A673 (cell line): ENCODE data around the gene EXD2. TPM values are rescaled to one million over a fixed set of nuclear protein-coding genes. Genes with fewer than 3 reads are reported as not detected.
"Not testable (repeated sequence)": the region's sequence is repeated elsewhere in the genome, so short reads cannot be mapped to it uniquely, and the experiment has no call there.

Experiments
- BruUV-seq: library from RNA; stranded (reverse); fragments of 400-500 nt; replicated peaks from 2 replicates; lab custom pipeline; 2021; lab: Mats Ljungman, UMichigan
- CTCF ChIA-PET: fragments of 300-600 bp; sonication (Branson Sonifier 250); formaldehyde crosslinking; loops from one replicate; lab custom pipeline; 2022; ENCODE audit warnings: antibody characterized with exemption; lab: Charles Lee
- POLR2A ChIA-PET: fragments of 300-600 bp; sonication (Branson Sonifier 250); formaldehyde crosslinking; loops from one replicate; lab custom pipeline; 2022; ENCODE audit warnings: antibody characterized with exemption; ENCODE audit not compliant: low non-redundant PET; lab: Charles Lee
- DNase-seq: peaks from one replicate; pipeline ENCODE4 v3.0.0-alpha.2; 2015; ENCODE audit warnings: low spot score
- H3K27ac ChIP-seq: fragments of 200-600 bp; sonication (generic); 2 replicates; pipeline ENCODE4 v1.5.1; 2016; ENCODE audit warnings: mixed run types, low read depth, mild to moderate bottlenecking, mixed read lengths, antibody characterized with exemption, low read length; ENCODE audit not compliant: poor library complexity, severe bottlenecking
- H3K27me3 ChIP-seq: fragments of 200-600 bp; sonication (generic); replicated peaks from 2 replicates; pipeline ENCODE4 v1.6.1; 2017; ENCODE audit warnings: mixed run types, low read depth, mild to moderate bottlenecking, mixed read lengths, antibody characterized with exemption, low read length; ENCODE audit not compliant: insufficient read depth, poor library complexity
- H3K36me3 ChIP-seq: fragments of 200-600 bp; sonication (generic); 2 replicates; pipeline ENCODE4 v1.6.1; 2016; ENCODE audit warnings: mixed run types, mild to moderate bottlenecking, mixed read lengths, antibody characterized with exemption, low read length; ENCODE audit not compliant: insufficient read depth, poor library complexity, severe bottlenecking
- H3K4me1 ChIP-seq: fragments of 200-600 bp; sonication (generic); 2 replicates; pipeline ENCODE4 v1.6.1; 2017; ENCODE audit warnings: mixed run types, mild to moderate bottlenecking, mixed read lengths, antibody characterized with exemption, low read length; ENCODE audit not compliant: insufficient read depth, poor library complexity, severe bottlenecking
- H3K4me3 ChIP-seq: fragments of 200-600 bp; sonication (generic); 2 replicates; pipeline ENCODE4 v1.5.1; 2016; ENCODE audit warnings: low read depth, mixed run types, mild to moderate bottlenecking, mixed read lengths, low read length; ENCODE audit not compliant: poor library complexity, severe bottlenecking
- H3K9me3 ChIP-seq: fragments of 200-600 bp; sonication (generic); 2 replicates; pipeline ENCODE4 v1.6.1; 2016; ENCODE audit warnings: mixed run types, low read depth, mild to moderate bottlenecking, mixed read lengths, antibody characterized with exemption, low read length; ENCODE audit not compliant: poor library complexity, severe bottlenecking
- EZH2 ChIP-seq: fragments of 200-600 bp; sonication (generic); IDR thresholded peaks from 2 replicates; pipeline ENCODE4 v1.6.1; 2017; ENCODE audit warnings: borderline replicate concordance, low read depth, mild to moderate bottlenecking, mixed read lengths, antibody characterized with exemption, low read length; ENCODE audit not compliant: poor library complexity, severe bottlenecking
- intact Hi-C: fragments of 100-400 bp; cut with micrococcal nuclease; formaldehyde crosslinking; loops from one replicate; pipeline ENCODE4 v1.10.0; 2022; ENCODE audit not compliant: unreplicated experiment
- total RNA-seq: library from RNA; stranded (reverse); gene quantifications from 2 replicates; pipeline ENCODE4 v1.2.3, GENCODE V29; 2021
- TF ChIP-seq, protein P1 (sequence below): fragments of 300-800, 200-600 bp; sonication (generic); conservative IDR thresholded peaks from 2 replicates; pipeline ENCODE4 v1.5.1; 2017; ENCODE audit warnings: low read depth, mild to moderate bottlenecking, antibody characterized with exemption, low read length, moderate library complexity, mixed read lengths

Gene EXD2
- total RNA-seq, 1 experiment from 2014 or later, result 8.1 TPM

DNA sequence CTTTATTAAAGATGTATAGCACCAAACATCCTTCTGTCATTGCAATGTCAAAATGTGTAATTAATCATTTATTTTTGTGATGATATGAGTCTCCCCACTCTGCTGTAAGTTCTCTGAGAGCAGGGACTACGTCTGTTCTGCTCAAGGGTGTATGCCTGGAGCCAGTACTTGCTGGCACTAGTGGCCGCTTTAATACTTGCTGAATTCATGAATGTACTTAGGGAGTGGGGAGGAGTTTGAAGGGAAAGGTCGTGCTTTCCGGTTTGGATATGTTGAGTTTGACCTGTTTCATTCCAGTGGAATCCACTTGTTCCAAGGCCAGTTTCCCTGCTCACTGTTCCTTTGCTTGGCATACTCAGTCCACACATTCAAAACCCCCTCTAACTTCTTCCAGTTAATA lies 36.5 kb upstream of the EXD2 start:
- intact Hi-C loops, result loop anchor here (5.0 kb wide), 1 partner anchor 88 kb away; no protein-coding TSS in a partner anchor
- CTCF ChIA-PET, result no interaction called here

DNA sequence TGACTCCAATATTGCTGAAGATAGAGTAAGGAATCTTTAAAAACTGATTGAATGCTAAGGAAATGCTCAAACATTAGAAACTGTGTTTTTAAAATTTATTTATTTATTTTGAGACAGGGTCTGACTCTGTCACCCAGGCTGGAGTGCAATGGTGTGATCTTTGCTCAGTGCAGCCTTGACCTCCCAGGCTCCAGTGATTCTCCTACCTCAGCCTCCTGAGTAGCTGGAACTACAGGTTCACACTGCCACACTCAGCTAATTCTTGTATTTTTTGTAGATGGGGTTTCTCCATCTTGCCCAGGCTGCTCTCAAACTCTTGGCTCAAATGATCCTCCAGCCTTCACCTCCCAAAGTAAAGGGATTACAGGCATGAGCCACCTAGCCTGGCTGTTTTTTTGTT lies 35.1 kb upstream of the EXD2 start:
- TF ChIP-seq, protein P1, sequence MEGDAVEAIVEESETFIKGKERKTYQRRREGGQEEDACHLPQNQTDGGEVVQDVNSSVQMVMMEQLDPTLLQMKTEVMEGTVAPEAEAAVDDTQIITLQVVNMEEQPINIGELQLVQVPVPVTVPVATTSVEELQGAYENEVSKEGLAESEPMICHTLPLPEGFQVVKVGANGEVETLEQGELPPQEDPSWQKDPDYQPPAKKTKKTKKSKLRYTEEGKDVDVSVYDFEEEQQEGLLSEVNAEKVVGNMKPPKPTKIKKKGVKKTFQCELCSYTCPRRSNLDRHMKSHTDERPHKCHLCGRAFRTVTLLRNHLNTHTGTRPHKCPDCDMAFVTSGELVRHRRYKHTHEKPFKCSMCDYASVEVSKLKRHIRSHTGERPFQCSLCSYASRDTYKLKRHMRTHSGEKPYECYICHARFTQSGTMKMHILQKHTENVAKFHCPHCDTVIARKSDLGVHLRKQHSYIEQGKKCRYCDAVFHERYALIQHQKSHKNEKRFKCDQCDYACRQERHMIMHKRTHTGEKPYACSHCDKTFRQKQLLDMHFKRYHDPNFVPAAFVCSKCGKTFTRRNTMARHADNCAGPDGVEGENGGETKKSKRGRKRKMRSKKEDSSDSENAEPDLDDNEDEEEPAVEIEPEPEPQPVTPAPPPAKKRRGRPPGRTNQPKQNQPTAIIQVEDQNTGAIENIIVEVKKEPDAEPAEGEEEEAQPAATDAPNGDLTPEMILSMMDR, result no peak
- no peak for TF ChIP-seq EZH2
- no TSS peak for BruUV-seq
- Histone ChIP-seq H3K27me3 (peaks cover 43% of the 10 kb centered on the region), H3K27ac (no peak overlapping the region), H3K9me3 (no peaks in the 10 kb centered on the region), H3K4me1 (no peaks in the 10 kb centered on the region), H3K4me3 (no peak overlapping the region), H3K36me3 (no peaks in the 10 kb centered on the region)
- intact Hi-C loops, result no loop called here
- DNase-seq, result no peak
- CTCF ChIA-PET, result no interaction called here
- POLR2A ChIA-PET, result no interaction called here

More for the DNA sequence above, 36.5 kb upstream of the EXD2 start:
- no peak for TF ChIP-seq EZH2
- TF ChIP-seq, protein P1, result no peak
- Histone ChIP-seq H3K27ac (no peak overlapping the region), H3K9me3 (no peaks in the 10 kb centered on the region), H3K4me1 (no peaks in the 10 kb centered on the region), H3K27me3 (peaks cover 29% of the 10 kb centered on the region), H3K4me3 (no peak overlapping the region), H3K36me3 (no peaks in the 10 kb centered on the region)
- no TSS peak for BruUV-seq
- POLR2A ChIA-PET, result no interaction called here
- peak; percentile 50 for DNase-seq

DNA sequence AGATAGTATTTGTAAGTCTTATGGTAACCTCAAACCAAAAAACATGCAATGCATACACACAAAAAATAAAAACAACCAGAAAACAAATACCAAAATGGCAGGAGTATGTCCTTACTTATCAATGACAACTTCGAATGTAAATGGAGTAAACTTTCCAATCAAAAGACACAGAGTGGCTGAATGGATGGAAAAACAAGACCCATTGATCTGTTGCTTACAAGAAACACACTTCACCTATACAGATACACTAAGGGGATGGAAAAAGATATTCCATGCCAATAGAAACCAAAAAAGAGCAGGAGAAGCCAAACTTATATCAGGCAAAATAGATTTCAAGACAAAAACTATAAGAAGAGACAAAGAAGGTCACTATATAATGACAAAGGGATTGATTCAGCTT lies 29.7 kb upstream of the EXD2 start:
- no peaks in the 10 kb centered on the region for H3K36me3 ChIP-seq
- no peak overlapping the region for H3K4me3 ChIP-seq
- no peaks in the 10 kb centered on the region for H3K9me3 ChIP-seq
- DNase-seq, result no peak
- ChIA-PET POLR2A (no interaction called here), CTCF (no interaction called here)
- peaks cover 51% of the 10 kb centered on the region for H3K27me3 ChIP-seq
- intact Hi-C loops, result no loop called here
- no TSS peak for BruUV-seq
- no peak for TF ChIP-seq EZH2
- TF ChIP-seq, protein P1, result no peak
- H3K4me1 ChIP-seq, result no peaks in the 10 kb centered on the region
- no peak overlapping the region for H3K27ac ChIP-seq

DNA sequence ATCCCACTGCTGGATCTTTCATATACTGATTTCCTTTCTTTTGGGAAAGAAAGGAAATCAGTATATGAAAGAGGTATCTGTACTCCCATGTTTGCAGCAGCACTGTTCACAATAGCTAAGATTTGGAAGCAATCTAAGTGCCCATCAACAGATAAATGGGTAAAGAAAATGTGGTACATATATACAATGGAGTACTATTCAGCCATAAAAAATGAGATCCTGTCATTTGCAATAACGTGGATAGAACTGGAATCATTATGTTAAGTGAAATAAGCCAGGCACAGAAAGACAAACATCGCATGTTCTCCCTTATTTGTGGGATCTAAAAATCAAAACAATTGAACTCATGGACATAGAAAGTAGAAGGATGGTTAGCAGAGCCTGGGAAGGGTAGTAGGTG lies 25.5 kb upstream of the EXD2 start:
- POLR2A ChIA-PET, result interaction anchor here (0.6 kb wide), 1 partner anchor 217 kb away, joined by 6 read pairs; no protein-coding TSS in a partner anchor
- H3K9me3 ChIP-seq, H3K4me3 ChIP-seq, intact Hi-C loops, H3K27ac ChIP-seq, CTCF ChIA-PET, DNase-seq, H3K4me1 ChIP-seq, H3K36me3 ChIP-seq, BruUV-seq: not testable (repeated sequence)
- peaks cover 31% of the 10 kb centered on the region for H3K27me3 ChIP-seq
